Erythroblast (primary cell): ENCODE data around the gene TRAPPC6A.

Experiments
- GATA1 ChIP-seq: IDR thresholded peaks from 2 replicates; pipeline ENCODE4 v1.6.1; 2011; ENCODE audit warnings: low read depth, mild to moderate bottlenecking, control low read depth, low read length, moderate library complexity
- POLR2A ChIP-seq: IDR thresholded peaks from 2 replicates; pipeline ENCODE4 v1.6.1; 2011; ENCODE audit warnings: mild to moderate bottlenecking, low read length

- TF ChIP-seq POLR2A: no peak
- TF ChIP-seq GATA1: no peak
These were observed 23.8 kb downstream of the TRAPPC6A start for GRCh38 chr19:45154064-45154827.
